M059J (cell line): ENCODE data around the gene MAML2. TPM values are rescaled to one million over a fixed set of nuclear protein-coding genes. Genes with fewer than 3 reads are reported as not detected.
"Not testable (repeated sequence)": the region's sequence is repeated elsewhere in the genome, so short reads cannot be mapped to it uniquely, and the experiment has no call there.

Experiments
- DNase-seq: peaks from one replicate; pipeline ENCODE4 v3.0.0-alpha.2; 2012; ENCODE audit warnings: low read depth
- total RNA-seq: library from RNA; depleted of rRNA; stranded (reverse); fragments of >200 nt; shearing (Covaris generic); gene quantifications from 2 replicates; pipeline ENCODE4 v1.2.3, GENCODE V29; 2014

Gene MAML2
- total RNA-seq, 1 experiment from 2014 or later = 14.0 TPM

GRCh38 chr11:96293598-96294021 is 49.4 kb downstream of the MAML2 start:
- DNase-seq = no peak

- no peak for DNase-seq
Measured at GRCh38 chr11:96293109-96293508, 49.9 kb downstream of the MAML2 start.

- DNase-seq = no peak
Measured at GRCh38 chr11:96292291-96293010, 50.5 kb downstream of the MAML2 start.

GRCh38 chr11:96290631-96291030 is 52.4 kb downstream of the MAML2 start:
- no peak for DNase-seq

- no peak for DNase-seq
Measured at GRCh38 chr11:96290031-96290430, 53.0 kb downstream of the MAML2 start.

- no peak for DNase-seq
Measured at GRCh38 chr11:96288915-96289314, 54.1 kb downstream of the MAML2 start.

GRCh38 chr11:96287822-96288439 is 55.1 kb downstream of the MAML2 start:
- DNase-seq = peak; percentile 32

GRCh38 chr11:96285985-96286384 is 57.0 kb downstream of the MAML2 start:
- DNase-seq = not testable (repeated sequence)

GRCh38 chr11:96284917-96285316 is 58.1 kb downstream of the MAML2 start:
- DNase-seq = no peak

- DNase-seq = no peak
Measured at GRCh38 chr11:96284401-96284800, 58.6 kb downstream of the MAML2 start.

GRCh38 chr11:96282625-96283220 is 60.3 kb downstream of the MAML2 start:
- DNase-seq = no peak

- no peak for DNase-seq
Measured at GRCh38 chr11:96280444-96280843, 62.6 kb downstream of the MAML2 start.

- DNase-seq = no peak
Measured at GRCh38 chr11:96279896-96280290, 63.1 kb downstream of the MAML2 start.

GRCh38 chr11:96279018-96279895 is 63.7 kb downstream of the MAML2 start:
- DNase-seq = peak; percentile 75

GRCh38 chr11:96278039-96278897 is 64.7 kb downstream of the MAML2 start:
- peak; percentile 49 for DNase-seq

- DNase-seq = no peak
Measured at GRCh38 chr11:96277696-96278038, 65.3 kb downstream of the MAML2 start.

- no peak for DNase-seq
Measured at GRCh38 chr11:96276836-96277235, 66.2 kb downstream of the MAML2 start.

- peak; percentile 42 for DNase-seq
Measured at GRCh38 chr11:96275801-96276594, 67.0 kb downstream of the MAML2 start.

- no peak for DNase-seq
Measured at GRCh38 chr11:96273507-96273906, 69.5 kb downstream of the MAML2 start.

- DNase-seq = peak; percentile 45
Measured at GRCh38 chr11:96272529-96273222, 70.3 kb downstream of the MAML2 start.
